GM12873 (cell line): Measurements from ENCODE around the gene WWOX.

ENCODE experiments used
- CTCF ChIP-seq: IDR thresholded peaks from 2 replicates; pipeline ENCODE4 v1.5.1; 2012; ENCODE audit warnings: low read depth, mild to moderate bottlenecking, moderate library complexity, low read length, control low read depth; ENCODE audit not compliant: insufficient read depth; ENCODE audit errors: missing control alignments

WWOX gene

GRCh38 chr16:79008869-79009179 is 909.4 kb downstream of the WWOX start:
- TF ChIP-seq CTCF = no peak

DNA sequence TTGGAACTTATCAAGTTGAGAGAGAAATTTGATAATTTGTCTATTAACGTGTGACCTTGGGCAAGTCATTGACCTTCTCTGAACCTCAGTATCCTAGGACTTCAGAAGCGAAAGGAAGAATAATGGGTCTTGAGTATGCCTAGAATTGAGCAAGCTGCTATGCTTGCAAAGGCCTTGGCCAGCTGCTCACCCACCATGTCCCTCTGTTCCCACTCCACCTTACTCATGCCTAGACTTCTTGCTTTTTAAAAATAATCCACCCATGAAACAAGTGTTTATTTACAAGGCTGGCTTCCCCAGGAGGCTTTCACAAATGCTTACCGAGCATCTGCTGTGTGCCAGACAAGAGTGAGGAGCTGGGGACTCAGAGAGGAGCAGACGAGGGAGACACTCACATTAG is 910.4 kb downstream of the WWOX start:
- TF ChIP-seq CTCF = no peak

- no peak for TF ChIP-seq CTCF
Measured at GRCh38 chr16:79011282-79011681, 911.8 kb downstream of the WWOX start.

- no peak for TF ChIP-seq CTCF
Measured at GRCh38 chr16:79012671-79013434, 913.4 kb downstream of the WWOX start.

- TF ChIP-seq CTCF = no peak
Measured at GRCh38 chr16:79013930-79014660, 914.6 kb downstream of the WWOX start.

DNA sequence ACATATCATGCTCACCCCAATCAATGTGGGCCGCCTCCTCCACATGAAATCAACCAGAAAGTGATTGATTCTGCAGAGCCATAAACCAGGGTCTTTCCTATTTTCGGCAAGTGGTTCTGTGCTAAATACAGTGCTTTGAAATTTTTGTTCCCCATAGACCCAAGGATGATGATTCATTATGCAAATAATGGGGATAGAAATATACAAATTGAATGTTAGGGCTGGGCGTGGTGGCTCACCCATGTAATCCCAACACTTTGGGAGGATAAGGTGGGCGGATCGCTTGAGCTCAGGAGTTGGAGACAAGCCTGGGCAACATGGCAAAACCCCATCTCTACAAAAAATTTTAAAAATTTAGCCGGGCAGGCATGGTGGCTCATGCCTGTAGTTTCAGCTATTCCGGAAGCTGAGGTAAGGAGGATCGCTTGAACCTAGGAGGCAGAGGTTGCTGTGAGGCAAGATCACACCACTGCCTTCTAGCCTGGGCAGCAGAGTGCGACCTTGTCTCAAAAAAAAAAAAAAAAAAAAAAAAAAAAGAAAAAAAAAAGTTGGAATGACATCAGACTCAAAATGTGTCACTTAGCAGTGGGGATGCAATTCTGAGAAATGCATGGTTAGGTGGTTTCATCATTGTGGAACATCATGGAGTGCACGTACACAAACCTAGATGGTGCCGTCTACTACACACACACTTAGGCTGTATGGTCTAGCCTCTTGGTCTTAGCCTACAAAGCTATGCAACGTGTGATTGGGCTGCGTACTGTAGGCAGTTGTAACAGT is 919.4 kb downstream of the WWOX start:
- no peak for TF ChIP-seq CTCF

GRCh38 chr16:79019431-79019830 is 920.0 kb downstream of the WWOX start:
- TF ChIP-seq CTCF = no peak
